ENCODE measurements around the gene NHEJ1. TPM values are rescaled to one million over a fixed set of nuclear protein-coding genes. Genes with fewer than 3 reads are reported as not detected.

NHEJ1 gene
- total and polyA plus RNA-seq, 7 experiments from 2014 or later: 11.4 to 32.7 (median 18.5) TPM

DNA sequence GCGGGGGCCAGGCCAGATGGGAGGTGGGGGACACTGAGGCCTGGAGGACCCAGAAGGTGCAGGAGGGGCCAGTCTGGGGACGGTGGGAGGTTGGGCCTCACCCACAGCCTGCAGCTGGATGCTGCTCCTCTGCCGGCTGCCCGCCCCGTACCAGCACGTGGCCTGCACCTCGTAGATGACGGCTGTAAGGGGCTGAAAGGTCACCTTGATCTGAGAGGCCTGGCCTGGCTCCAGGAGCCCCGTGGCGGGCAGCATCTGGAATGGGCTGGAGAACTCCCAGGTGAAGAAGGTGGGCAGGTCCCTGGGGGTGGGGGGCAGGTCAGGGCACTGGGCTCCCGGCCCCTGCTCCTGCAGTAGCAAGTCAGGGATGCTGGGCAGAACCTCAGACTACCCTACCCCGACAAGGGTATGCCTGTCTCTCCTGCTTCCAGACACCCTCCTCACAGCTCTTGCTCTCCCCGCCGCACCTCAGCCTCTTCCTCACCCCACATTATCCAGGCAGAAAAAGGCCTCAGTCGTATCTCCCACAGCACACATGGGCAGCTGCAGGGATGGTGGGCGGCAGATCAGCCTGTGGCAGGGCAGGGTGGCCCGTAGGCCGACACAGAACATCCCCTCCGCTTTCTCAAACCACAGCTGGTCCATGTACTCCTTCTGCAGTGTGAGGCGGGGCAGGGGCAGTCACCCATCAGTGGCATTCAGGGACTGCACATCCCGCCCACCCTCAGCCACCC is 129.4 kb downstream of the NHEJ1 start:
- Mint-ChIP-seq H3K4me1 (no peaks in the 10 kb centered on the region), H3K4me3 (no peak overlapping the region), H3K27ac (no peak overlapping the region), H3K27me3 (peaks cover 21 to 48% (median 37%) of the 10 kb centered on the region in 5 donors), H3K36me3 (no peaks in the 10 kb centered on the region), H3K9me3 (no peaks in the 10 kb centered on the region)
- ChIA-PET POLR2A (interaction anchor here (0.6 kb wide), 1 partner anchor 201 kb away, joined by 3 read pairs; no protein-coding TSS in a partner anchor), CTCF (interaction anchor here (0.6 to 2.5 kb wide), 4 partner anchors 10 to 399 kb away, joined by 3 to 12 read pairs (median 6); partner anchors contain the start of gene CFAP65)
- Histone ChIP-seq H3K4me1 (ENCODE audit: control insufficient read depth in 2 of 2, insufficient read depth in 2 of 2, low read length in 2 of 2) (no peaks in the 10 kb centered on the region), H3K9me3 (ENCODE audit: control insufficient read depth in 2 of 3, low read length in 3 of 3) (no peaks in the 10 kb centered on the region), H3K4me3 (ENCODE audit: low read length) (no peak overlapping the region), H3K27ac (ENCODE audit: low read depth, low read length) (no peak overlapping the region), H3K27me3 (ENCODE audit: control insufficient read depth in 2 of 2, insufficient read depth in 2 of 2, low read length in 2 of 2) (peaks cover 0 to 3% of the 10 kb centered on the region in 2 donors), H3K36me3 (ENCODE audit: control insufficient read depth in 2 of 3, insufficient read depth in 3 of 3, low read length in 3 of 3) (no peaks in the 10 kb centered on the region)
- ATAC-seq (no peak), DNase-seq (no peak)
- intact Hi-C loops (cut with micrococcal nuclease): no loop called here

DNA sequence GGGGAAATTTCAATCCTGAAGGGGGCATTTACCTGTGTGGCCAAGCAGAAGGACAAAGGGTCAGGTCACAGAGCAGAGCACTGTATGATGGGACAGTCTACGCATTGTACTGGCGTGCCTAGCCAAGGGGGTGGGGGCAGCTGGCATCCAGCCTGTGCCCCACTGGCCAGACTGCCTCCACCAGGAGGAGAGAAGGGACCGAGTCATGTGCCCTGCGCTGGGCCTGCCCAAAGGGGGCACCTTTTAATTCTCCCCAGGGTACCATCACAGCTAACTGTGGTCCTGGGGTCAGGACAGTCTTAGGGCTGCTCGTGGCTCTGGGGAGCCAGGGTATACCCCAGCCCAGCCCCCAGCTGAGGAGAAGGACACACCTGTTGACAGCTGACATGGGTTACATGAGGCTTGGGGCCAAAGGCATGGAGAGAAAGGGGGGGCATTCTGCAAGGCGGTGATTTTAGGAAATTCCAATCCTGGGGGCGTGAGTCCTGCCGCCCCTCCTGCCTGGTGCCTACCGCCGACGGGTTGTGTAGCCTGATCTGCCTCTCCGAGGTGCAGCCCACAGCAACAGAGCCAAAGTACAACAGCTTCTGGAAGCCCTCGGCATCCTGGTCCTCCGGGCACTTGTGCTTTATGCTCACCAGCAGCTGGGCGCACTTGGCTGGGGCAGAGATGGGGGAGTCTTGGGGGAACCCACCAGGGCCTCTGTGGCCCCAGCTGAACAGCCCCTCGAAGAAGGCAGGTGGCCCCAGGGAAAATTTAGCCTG is 130.3 kb downstream of the NHEJ1 start:
- no peak overlapping the region for H3K27ac Mint-ChIP-seq
- Histone ChIP-seq H3K4me1 (ENCODE audit: control insufficient read depth in 2 of 2, insufficient read depth in 2 of 2, low read length in 2 of 2) (no peaks in the 10 kb centered on the region), H3K9me3 (ENCODE audit: control insufficient read depth in 2 of 3, low read length in 3 of 3) (no peaks in the 10 kb centered on the region), H3K27ac (ENCODE audit: low read depth, low read length) (no peak overlapping the region), H3K27me3 (ENCODE audit: control insufficient read depth in 2 of 2, insufficient read depth in 2 of 2, low read length in 2 of 2) (peaks cover 0 to 3% of the 10 kb centered on the region in 2 donors), H3K4me3 (ENCODE audit: low read length) (no peak overlapping the region), H3K36me3 (ENCODE audit: control insufficient read depth in 2 of 3, insufficient read depth in 3 of 3, low read length in 3 of 3) (no peaks in the 10 kb centered on the region)
- no peaks in the 10 kb centered on the region for H3K9me3 Mint-ChIP-seq
- no peaks in the 10 kb centered on the region for H3K36me3 Mint-ChIP-seq
- CTCF ChIA-PET: interaction anchor here (0.7 to 2.5 kb wide), 11 partner anchors 10 to 318 kb away, joined by 3 to 12 read pairs (median 4); partner anchors contain the start of gene CFAP65
- POLR2A ChIA-PET: interaction anchor here (0.6 kb wide), 1 partner anchor 202 kb away, joined by 3 read pairs; no protein-coding TSS in a partner anchor
- H3K4me1 Mint-ChIP-seq: no peaks in the 10 kb centered on the region
- ATAC-seq (peak; percentile 9), DNase-seq (no peak)
- H3K4me3 Mint-ChIP-seq: no peak overlapping the region
- intact Hi-C loops (cut with micrococcal nuclease): no loop called here
- H3K27me3 Mint-ChIP-seq: peaks cover 21 to 42% (median 34%) of the 10 kb centered on the region in 5 donors

DNA sequence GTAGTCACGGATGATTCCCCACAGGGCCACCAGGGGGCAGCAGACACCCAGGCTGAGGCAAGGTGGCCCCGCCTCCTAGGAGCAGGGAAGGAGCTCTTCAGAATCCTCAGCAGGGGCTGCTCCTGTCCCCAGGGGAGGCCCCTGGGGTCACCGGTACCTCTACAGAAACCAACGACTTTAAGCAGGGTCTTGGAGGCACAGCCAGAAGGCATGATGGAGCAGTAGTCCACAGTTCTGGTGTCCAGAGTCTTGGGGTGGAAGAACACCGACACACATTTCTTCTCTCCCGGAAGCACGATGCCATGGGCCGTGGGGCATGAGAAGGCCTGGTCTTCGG is 130.8 kb downstream of the NHEJ1 start:
- Histone ChIP-seq H3K9me3 (ENCODE audit: control insufficient read depth in 2 of 3, low read length in 3 of 3) (no peaks in the 10 kb centered on the region), H3K27me3 (ENCODE audit: control insufficient read depth in 2 of 2, insufficient read depth in 2 of 2, low read length in 2 of 2) (peaks cover 0 to 3% of the 10 kb centered on the region in 2 donors), H3K4me3 (ENCODE audit: low read length) (no peak overlapping the region), H3K36me3 (ENCODE audit: control insufficient read depth in 2 of 3, insufficient read depth in 3 of 3, low read length in 3 of 3) (no peaks in the 10 kb centered on the region), H3K27ac (ENCODE audit: low read depth, low read length) (no peak overlapping the region), H3K4me1 (ENCODE audit: control insufficient read depth in 2 of 2, insufficient read depth in 2 of 2, low read length in 2 of 2) (no peaks in the 10 kb centered on the region)
- intact Hi-C loops (cut with micrococcal nuclease): loop anchor here (1.0 kb wide), 4 partner anchors 29 to 176 kb away; no protein-coding TSS in a partner anchor
- ChIA-PET POLR2A (no interaction called here), CTCF (interaction anchor here (0.7 to 2.5 kb wide), 11 partner anchors 11 to 318 kb away, joined by 3 to 12 read pairs (median 4); partner anchors contain the start of gene CFAP65)
- Mint-ChIP-seq H3K27me3 (peaks cover 21 to 41% (median 28%) of the 10 kb centered on the region in 5 donors), H3K27ac (peak overlapping the region in 1 of 9 donors; percentile 14), H3K9me3 (no peaks in the 10 kb centered on the region), H3K4me1 (no peaks in the 10 kb centered on the region), H3K4me3 (no peak overlapping the region), H3K36me3 (no peaks in the 10 kb centered on the region)
- DNase-seq (peak; percentile 60 to 79 (median 71)), ATAC-seq (peak; percentile 90)

DNA sequence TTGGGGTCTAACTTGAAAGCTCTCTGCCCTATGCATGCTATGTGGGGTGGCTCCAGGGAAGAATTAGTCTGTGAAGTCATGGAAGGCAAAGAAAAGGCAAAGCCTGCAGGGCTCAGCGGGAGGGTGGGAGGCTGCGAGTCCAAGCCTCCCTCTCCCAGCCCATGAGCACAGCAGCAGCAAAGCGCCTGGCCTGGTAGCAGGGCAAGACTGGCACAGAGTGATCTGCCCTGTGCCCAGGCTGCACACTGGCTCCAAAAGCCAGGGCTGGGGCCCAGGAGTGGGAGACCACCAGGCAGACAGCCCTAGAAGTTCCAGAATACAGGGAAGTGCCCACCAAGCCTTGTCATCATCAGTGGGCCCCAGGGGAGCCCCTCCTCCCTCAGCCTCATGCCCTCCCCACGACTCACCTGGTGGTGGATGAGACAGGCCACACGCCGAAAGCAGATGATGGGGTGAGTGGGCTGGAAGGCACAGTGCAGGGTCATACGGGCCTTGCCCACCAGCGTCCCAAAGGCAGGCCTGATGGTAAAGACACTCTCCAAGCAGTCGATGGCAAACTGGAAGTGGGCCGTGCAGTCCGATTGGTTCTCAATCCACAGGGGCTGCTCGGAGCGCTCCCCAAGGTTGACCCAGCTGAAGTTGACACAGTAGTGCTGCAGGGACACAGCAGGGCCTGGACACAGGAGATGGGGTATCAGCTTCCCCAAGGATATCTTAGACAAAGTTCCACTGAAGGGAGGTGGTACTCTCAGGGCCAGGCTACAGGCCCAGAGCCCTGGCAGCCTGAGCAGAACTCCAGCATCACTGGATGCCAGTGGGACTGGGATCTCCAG is 131.4 kb downstream of the NHEJ1 start:
- H3K4me3 Mint-ChIP-seq: no peak overlapping the region
- Histone ChIP-seq H3K4me3 (ENCODE audit: low read length) (no peak overlapping the region), H3K9me3 (ENCODE audit: control insufficient read depth in 2 of 3, low read length in 3 of 3) (no peaks in the 10 kb centered on the region), H3K4me1 (ENCODE audit: control insufficient read depth in 2 of 2, insufficient read depth in 2 of 2, low read length in 2 of 2) (no peaks in the 10 kb centered on the region), H3K27ac (ENCODE audit: low read depth, low read length) (no peak overlapping the region), H3K27me3 (ENCODE audit: control insufficient read depth in 2 of 2, insufficient read depth in 2 of 2, low read length in 2 of 2) (peaks cover 0 to 3% of the 10 kb centered on the region in 2 donors), H3K36me3 (ENCODE audit: control insufficient read depth in 2 of 3, insufficient read depth in 3 of 3, low read length in 3 of 3) (no peaks in the 10 kb centered on the region)
- no peaks in the 10 kb centered on the region for H3K9me3 Mint-ChIP-seq
- intact Hi-C loops (cut with micrococcal nuclease): loop anchor here (1.0 kb wide), 4 partner anchors 29 to 176 kb away; no protein-coding TSS in a partner anchor
- CTCF ChIA-PET: interaction anchor here (0.7 to 2.5 kb wide), 11 partner anchors 12 to 319 kb away, joined by 3 to 12 read pairs (median 4); partner anchors contain the start of gene CFAP65
- peak overlapping the region in 1 of 9 donors; percentile 14 for H3K27ac Mint-ChIP-seq
- H3K4me1 Mint-ChIP-seq: no peaks in the 10 kb centered on the region
- no peaks in the 10 kb centered on the region for H3K36me3 Mint-ChIP-seq
- peaks cover 16 to 37% (median 22%) of the 10 kb centered on the region in 5 donors for H3K27me3 Mint-ChIP-seq
- ATAC-seq: peak; percentile 3
- DNase-seq: no peak
- POLR2A ChIA-PET: no interaction called here

DNA sequence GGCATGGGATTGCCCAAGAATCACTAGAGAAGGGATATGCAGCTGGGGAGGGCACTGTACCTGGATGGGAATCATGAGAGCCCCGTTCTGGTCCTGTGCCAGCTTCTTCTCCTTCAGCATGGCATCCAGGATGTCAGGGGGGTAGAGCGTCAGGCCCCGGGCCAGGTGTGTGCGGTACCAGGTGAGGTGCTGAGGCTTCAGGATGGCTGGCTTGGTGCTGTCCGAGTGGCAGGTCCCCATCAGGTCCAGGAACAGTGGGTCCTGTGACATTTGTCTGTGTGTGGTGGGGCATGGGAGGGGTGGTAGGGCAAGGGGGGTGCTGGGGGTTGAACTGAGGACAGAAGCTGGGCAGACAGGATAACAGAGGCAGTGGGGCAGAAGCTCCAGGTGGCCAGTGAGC is 132.5 kb downstream of the NHEJ1 start:
- ChIA-PET CTCF (interaction anchor here (0.6 kb wide), 1 partner anchor 44 kb away, joined by 5 read pairs; no protein-coding TSS in a partner anchor), POLR2A (no interaction called here)
- H3K36me3 Mint-ChIP-seq: no peaks in the 10 kb centered on the region
- no peak overlapping the region for H3K27ac ChIP-seq (ENCODE audit: low read depth, low read length)
- ATAC-seq (no peak), DNase-seq (no peak)
- intact Hi-C loops (cut with micrococcal nuclease): no loop called here
- H3K4me1 Mint-ChIP-seq: no peaks in the 10 kb centered on the region
- no peaks in the 10 kb centered on the region for H3K9me3 Mint-ChIP-seq
- no peaks in the 10 kb centered on the region for H3K4me1 ChIP-seq (ENCODE audit: control insufficient read depth in 2 of 2, insufficient read depth in 2 of 2, low read length in 2 of 2)
- peaks cover 7 to 30% (median 15%) of the 10 kb centered on the region in 5 donors for H3K27me3 Mint-ChIP-seq
- no peak overlapping the region for H3K27ac Mint-ChIP-seq
- no peaks in the 10 kb centered on the region for H3K9me3 ChIP-seq (ENCODE audit: control insufficient read depth in 2 of 3, low read length in 3 of 3)
- no peak overlapping the region for H3K4me3 Mint-ChIP-seq
- H3K36me3 ChIP-seq (ENCODE audit: control insufficient read depth in 2 of 3, insufficient read depth in 3 of 3, low read length in 3 of 3): no peaks in the 10 kb centered on the region
- H3K4me3 ChIP-seq (ENCODE audit: low read length): no peak overlapping the region
- H3K27me3 ChIP-seq (ENCODE audit: control insufficient read depth in 2 of 2, insufficient read depth in 2 of 2, low read length in 2 of 2): peaks cover 0 to 3% of the 10 kb centered on the region in 2 donors

DNA sequence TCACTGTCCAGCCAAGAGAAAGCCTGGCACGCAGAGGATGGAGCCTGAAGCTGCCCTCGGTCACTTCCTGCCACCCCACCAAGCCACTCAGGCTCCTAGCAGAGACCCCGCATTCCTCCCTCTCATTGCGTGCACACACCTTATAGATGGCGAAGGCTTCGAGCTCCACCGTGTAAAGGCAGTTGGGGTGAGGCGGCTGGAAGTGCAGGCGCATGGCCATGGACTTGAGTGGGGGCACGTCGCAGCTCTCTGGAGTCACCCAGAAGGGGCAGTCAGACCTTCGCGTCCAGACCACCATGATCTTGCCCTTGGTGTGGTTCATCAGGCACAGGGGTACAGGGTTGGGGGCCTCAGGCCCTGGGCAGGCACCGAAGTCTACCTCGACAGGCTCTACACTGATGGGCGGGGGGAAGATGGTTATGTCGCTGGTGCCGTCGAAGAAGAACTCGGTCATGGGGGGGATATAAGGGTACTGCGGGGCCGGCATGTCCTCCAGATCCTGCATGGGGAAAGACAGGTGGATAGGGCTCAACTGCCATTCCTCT is 133.0 kb downstream of the NHEJ1 start:
- H3K4me3 ChIP-seq (ENCODE audit: low read length): no peak overlapping the region
- H3K27ac ChIP-seq (ENCODE audit: low read depth, low read length): no peak overlapping the region
- peaks cover 0 to 3% of the 10 kb centered on the region in 2 donors for H3K27me3 ChIP-seq (ENCODE audit: control insufficient read depth in 2 of 2, insufficient read depth in 2 of 2, low read length in 2 of 2)
- H3K4me1 Mint-ChIP-seq: no peaks in the 10 kb centered on the region
- H3K9me3 Mint-ChIP-seq: no peaks in the 10 kb centered on the region
- H3K4me1 ChIP-seq (ENCODE audit: control insufficient read depth in 2 of 2, insufficient read depth in 2 of 2, low read length in 2 of 2): no peaks in the 10 kb centered on the region
- ChIA-PET CTCF (interaction anchor here (0.6 to 1.5 kb wide), 4 partner anchors 16 to 127 kb away, joined by 3 to 5 read pairs (median 3); no protein-coding TSS in a partner anchor), POLR2A (no interaction called here)
- H3K36me3 Mint-ChIP-seq: no peaks in the 10 kb centered on the region
- H3K36me3 ChIP-seq (ENCODE audit: control insufficient read depth in 2 of 3, insufficient read depth in 3 of 3, low read length in 3 of 3): no peaks in the 10 kb centered on the region
- H3K4me3 Mint-ChIP-seq: no peak overlapping the region
- ATAC-seq (no peak), DNase-seq (no peak)
- H3K9me3 ChIP-seq (ENCODE audit: control insufficient read depth in 2 of 3, low read length in 3 of 3): no peaks in the 10 kb centered on the region
- H3K27ac Mint-ChIP-seq: no peak overlapping the region
- intact Hi-C loops (cut with micrococcal nuclease): no loop called here
- H3K27me3 Mint-ChIP-seq: peaks cover 6 to 29% (median 13%) of the 10 kb centered on the region in 5 donors

All from naive thymus-derived CD4-positive, alpha-beta T cell (primary cell).